ENCODE data around the gene KLK10.

The KLK10 gene

GRCh38 chr19:51019544-51019925 lies at the start of gene KLK10:
Gene KLK10 (minus strand): TSS chr19:51019709. CDS start chr19:51019130, 579 bp downstream.
- DNase-seq (ENCODE audit: low read depth): no peak

GRCh38 chr19:51066393-51067186 lies 47.1 kb upstream of the KLK10 start:
- DNase-seq (ENCODE audit: low read depth): no peak

- no peak for DNase-seq (ENCODE audit: low read depth)
These were observed 45.9 kb upstream of the KLK10 start for GRCh38 chr19:51065221-51065960.

- DNase-seq (ENCODE audit: low read depth): peak; percentile 2
These were observed 45.2 kb upstream of the KLK10 start, which contains the start of gene KLK13 for GRCh38 chr19:51064534-51065220. Gene KLK13 (minus strand): TSS chr19:51065092. CDS start chr19:51065067, 25 bp downstream.

- DNase-seq (ENCODE audit: low read depth): no peak
These were observed 44.2 kb upstream of the KLK10 start for GRCh38 chr19:51063664-51064063.

- no peak for DNase-seq (ENCODE audit: low read depth)
These were observed 41.5 kb upstream of the KLK10 start for GRCh38 chr19:51060973-51061372.

- no peak for DNase-seq (ENCODE audit: low read depth)
These were observed 40.8 kb upstream of the KLK10 start for GRCh38 chr19:51060336-51060735.

GRCh38 chr19:51059715-51060114 lies 40.2 kb upstream of the KLK10 start:
- no peak for DNase-seq (ENCODE audit: low read depth)

- no peak for DNase-seq (ENCODE audit: low read depth)
These were observed 36.4 kb upstream of the KLK10 start for GRCh38 chr19:51055866-51056265.

GRCh38 chr19:51047031-51047335 lies 27.5 kb upstream of the KLK10 start:
- DNase-seq (ENCODE audit: low read depth): no peak

GRCh38 chr19:51044327-51044726 lies 24.8 kb upstream of the KLK10 start:
- no peak for DNase-seq (ENCODE audit: low read depth)

GRCh38 chr19:51043497-51043896 lies 24.0 kb upstream of the KLK10 start:
- DNase-seq (ENCODE audit: low read depth): no peak

GRCh38 chr19:51040151-51040550 lies 20.6 kb upstream of the KLK10 start:
- DNase-seq (ENCODE audit: low read depth): no peak

GRCh38 chr19:51036519-51036918 lies 17.0 kb upstream of the KLK10 start:
- no peak for DNase-seq (ENCODE audit: low read depth)

- DNase-seq (ENCODE audit: low read depth): no peak
These were observed 15.2 kb upstream of the KLK10 start, which contains the start of gene KLK12 for GRCh38 chr19:51034704-51035103. Gene KLK12 (minus strand): TSS chr19:51035002. CDS start chr19:51034621, 381 bp downstream.

- DNase-seq (ENCODE audit: low read depth): no peak
These were observed 12.3 kb upstream of the KLK10 start for GRCh38 chr19:51031880-51032225.

- DNase-seq (ENCODE audit: low read depth): no peak
These were observed 11.8 kb upstream of the KLK10 start for GRCh38 chr19:51031220-51031879.

- DNase-seq (ENCODE audit: low read depth): no peak
These were observed 11.1 kb upstream of the KLK10 start for GRCh38 chr19:51030631-51031030.

GRCh38 chr19:51029718-51030117 lies 10.2 kb upstream of the KLK10 start:
- no peak for DNase-seq (ENCODE audit: low read depth)

GRCh38 chr19:51027873-51028272 lies 8.4 kb upstream of the KLK10 start:
- DNase-seq (ENCODE audit: low read depth): no peak

- DNase-seq (ENCODE audit: low read depth): no peak
These were observed 7.8 kb upstream of the KLK10 start for GRCh38 chr19:51027126-51027806.

- DNase-seq (ENCODE audit: low read depth): no peak
These were observed 7.0 kb upstream of the KLK10 start, which contains the start of gene KLK11 for GRCh38 chr19:51026554-51026831. Gene KLK11 (minus strand): TSS chr19:51026616. CDS start chr19:51025631, 985 bp downstream.
